GM23248 (cell line): ENCODE measurements around the gene PRKCE.

Experiments
- EZH2 ChIP-seq: fragments of 200-600 bp; sonication (generic); IDR thresholded peaks from 2 replicates; pipeline ENCODE4 v1.6.1; 2018; ENCODE audit warnings: antibody characterized with exemption, mild to moderate bottlenecking; ENCODE audit not compliant: insufficient read depth, poor library complexity, severe bottlenecking
- EZH2phosphoT487 ChIP-seq: fragments of 200-600 bp; sonication (generic); IDR thresholded peaks from 2 replicates; pipeline ENCODE4 v1.6.1; 2018; ENCODE audit warnings: antibody characterized with exemption, moderate library complexity, mild to moderate bottlenecking, low read depth; ENCODE audit not compliant: insufficient read depth

DNA sequence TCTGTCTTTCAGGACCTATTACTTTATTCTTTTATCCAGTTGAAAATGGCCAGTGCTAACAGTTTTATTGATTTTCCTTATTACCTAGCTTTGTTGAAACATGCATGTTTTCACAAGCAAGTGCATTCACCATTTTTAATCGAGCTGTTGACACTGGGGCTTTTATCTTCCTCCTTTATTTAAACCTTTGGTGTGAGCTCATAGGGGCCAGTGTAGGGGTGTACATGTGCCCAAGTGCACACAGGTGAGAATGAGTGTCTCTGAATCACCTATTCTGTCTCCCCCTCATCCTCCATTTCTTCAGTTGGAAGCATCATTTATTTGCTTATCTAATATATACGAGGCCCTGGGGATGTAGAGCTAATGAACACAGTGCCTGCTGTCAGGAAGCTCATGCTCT lies 199.1 kb downstream of the PRKCE start:
- TF ChIP-seq EZH2 (no peak), EZH2phosphoT487 (no peak)
